Stimulated activated CD4-positive, alpha-beta T cell treated with anti-CD3 and anti-CD28 coated beads, Interleukin-1b, Interleukin-23, amount 100 ng/mL, for 48 hours (primary cell): ENCODE results near the gene GCGR.

Source experiments
- DNase-seq: peaks from one replicate; pipeline ENCODE4 v3.0.0-alpha.2; 2020

The GCGR gene

GRCh38 chr17:81812571-81813370 is 8.8 kb downstream of the GCGR start:
- no peak for DNase-seq

DNA sequence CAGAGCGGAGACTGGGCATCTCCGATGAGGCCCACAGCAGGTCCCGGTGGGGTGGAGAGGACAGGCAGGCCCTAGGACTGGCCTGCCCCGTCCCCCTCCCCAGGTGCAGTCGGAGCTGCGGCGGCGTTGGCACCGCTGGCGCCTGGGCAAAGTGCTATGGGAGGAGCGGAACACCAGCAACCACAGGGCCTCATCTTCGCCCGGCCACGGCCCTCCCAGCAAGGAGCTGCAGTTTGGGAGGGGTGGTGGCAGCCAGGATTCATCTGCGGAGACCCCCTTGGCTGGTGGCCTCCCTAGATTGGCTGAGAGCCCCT is 9.4 kb downstream of the GCGR start:
- DNase-seq: no peak

DNA sequence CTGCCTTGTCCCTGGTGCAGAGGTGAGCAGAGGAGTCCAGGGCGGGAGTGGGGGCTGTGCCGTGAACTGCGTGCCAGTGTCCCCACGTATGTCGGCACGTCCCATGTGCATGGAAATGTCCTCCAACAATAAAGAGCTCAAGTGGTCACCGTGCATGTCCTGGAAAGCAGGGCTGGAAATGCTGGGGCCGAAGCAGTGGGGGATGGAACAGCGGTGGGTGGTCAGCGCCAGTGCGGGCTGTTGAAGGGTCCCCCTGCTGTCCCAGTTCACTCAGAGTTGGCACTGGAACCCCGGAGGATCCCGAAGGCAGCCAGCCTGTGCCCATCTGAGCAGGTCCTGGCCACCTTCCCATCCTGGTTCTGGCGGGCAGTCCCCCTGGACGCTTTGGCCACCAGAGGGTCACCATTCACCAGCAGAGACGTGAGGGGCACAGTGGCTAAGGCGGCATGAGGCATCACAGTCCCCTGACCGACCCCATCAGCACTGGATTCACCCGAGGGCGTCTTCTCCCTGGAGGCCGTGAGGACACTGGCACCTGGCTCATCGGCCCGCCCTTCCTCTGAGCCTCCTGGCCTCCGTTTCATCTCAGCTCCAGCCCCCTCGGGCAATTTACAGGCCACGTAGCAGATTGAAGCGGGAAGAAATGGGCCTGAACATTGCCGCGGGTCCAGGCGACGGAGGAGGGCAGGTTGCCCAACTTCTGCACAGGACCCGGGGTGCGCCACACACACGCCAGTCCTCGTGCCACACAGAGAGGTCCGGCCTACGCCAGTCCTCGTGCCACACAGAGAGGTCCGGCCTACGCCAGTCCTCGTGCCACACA is 10.1 kb downstream of the GCGR start:
- no peak for DNase-seq

- no peak for DNase-seq
These were observed 11.0 kb downstream of the GCGR start for GRCh38 chr17:81814748-81815645.

DNA sequence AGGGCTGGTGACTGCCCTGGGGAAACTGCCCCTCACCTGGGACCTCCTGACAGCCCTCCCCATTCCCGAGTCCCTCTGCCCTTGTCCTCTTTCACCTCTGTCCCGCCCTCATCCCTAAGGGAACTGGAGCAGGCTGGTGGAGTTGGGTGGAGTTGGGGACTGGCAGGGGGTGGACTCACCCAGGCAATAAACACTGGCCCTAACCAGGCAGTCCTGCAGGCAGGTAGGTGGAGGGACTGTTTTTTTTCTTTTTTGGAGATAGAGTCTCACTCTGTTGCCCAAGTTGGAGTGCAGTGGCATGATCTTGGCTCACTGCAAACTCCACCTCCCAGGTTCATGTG is 11.7 kb downstream of the GCGR start:
- no peak for DNase-seq

GRCh38 chr17:81817758-81818147 is 13.8 kb downstream of the GCGR start:
- no peak for DNase-seq

GRCh38 chr17:81819708-81820107 is 15.8 kb downstream of the GCGR start:
- no peak for DNase-seq

GRCh38 chr17:81821147-81821546 is 17.2 kb downstream of the GCGR start:
- DNase-seq: no peak

DNA sequence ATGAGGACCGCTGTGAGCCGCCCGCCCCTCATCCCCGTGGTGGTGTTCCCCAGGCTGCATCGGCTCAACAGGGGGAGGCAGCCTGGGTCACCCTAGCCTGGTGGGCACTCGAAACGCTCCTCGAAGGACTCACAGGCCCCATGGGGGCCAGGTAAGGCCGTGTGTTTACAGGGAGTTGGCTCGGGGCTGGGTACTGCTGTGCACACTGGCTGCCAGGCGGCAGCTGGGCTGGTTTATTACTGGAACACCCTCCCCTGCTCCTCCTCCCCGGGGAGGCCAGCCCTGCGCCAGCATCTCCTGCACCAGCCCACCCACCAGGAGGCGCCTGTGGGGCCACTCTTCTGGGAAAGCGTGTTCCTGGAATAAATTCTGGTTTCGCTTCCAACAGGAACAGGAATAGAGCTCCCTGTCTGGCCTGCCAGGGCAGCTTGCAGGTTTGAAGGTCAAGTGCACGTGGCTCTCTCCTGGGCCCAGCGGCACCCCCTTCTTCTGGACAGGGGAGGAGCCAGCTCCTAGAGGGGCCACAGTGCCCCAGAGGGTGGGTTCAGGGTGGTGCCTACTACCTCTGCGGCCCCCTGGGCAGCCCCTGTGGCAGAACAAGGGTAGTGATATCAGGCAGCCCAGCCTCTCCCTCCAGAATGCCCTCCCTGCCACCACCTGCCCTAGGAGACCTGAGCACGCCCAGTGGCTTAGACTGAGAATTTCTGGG is 17.8 kb downstream of the GCGR start:
- DNase-seq: no peak

DNA sequence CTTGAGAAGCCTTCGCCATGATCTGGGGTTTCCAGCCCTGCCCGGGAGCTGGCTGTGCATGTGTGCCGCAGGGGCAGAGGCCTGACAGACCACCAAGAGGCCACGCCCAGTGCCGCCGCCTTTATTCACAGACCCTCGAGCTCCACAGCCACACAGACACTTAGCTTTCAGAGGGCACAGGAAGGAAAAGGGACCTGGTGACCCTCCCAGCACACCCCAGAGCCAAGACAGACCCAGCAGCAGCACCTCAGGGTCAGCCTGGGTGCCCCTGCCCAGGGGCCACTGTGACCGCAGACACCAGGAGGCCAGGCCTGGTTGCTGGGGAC is 18.3 kb downstream of the GCGR start:
- DNase-seq: no peak

- DNase-seq: no peak
These were observed 19.3 kb downstream of the GCGR start for GRCh38 chr17:81822996-81823819.

DNA sequence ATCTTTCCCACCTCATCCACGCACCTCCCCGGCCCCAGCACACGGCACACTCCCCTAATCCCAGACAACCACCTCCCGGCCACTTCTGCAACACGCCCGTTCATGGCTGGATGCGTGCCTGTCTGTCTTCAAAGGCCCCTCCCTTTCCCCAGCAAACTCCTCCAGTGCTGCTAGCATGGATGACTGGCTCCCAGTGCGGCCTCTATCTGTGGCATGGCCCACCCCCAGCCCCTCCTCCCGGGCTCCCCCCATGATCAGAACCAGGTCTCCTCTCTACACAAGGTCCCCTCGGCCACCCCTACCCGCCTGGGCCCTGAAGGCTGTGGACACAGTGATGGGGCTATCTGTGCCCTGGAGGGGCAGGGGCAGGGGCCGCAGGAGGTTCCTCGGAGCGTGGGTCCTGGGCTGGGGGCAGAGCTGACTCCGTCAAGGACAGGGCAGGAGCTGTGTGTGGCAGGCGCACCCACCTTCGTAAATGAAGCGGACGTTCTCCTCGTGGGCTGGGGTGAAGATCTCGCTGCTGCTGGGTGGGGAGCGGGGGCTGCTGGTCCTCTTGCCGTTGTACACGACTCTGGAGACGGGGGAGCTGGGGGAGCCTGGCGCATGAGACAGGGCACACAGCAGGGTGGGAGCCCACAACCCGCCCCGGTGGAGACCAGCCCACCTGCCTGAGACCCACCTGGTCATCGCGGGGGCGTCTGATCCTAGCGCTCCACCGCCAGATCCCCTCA is 20.0 kb downstream of the GCGR start:
- DNase-seq: no peak

DNA sequence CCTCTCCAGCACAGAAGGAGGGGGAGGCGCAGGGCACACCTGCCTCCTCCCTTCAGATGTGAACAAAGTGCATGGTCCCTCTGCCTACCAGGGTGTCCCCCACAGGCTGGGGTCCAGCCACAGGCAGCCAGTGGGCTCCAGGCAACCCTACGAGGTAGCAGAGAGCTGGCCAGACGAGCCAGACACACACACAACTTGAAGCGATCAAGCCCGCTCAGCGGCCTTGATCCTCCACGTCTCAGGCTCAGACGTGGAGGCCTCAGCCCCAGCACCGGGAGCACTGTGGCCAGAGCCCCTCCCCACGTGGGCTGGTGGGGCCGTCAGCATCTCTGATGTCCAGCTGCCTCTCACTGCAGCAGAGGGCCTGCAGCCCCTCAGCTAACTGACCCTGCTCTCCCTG is 20.6 kb downstream of the GCGR start:
- DNase-seq: no peak

- DNase-seq: no peak
These were observed 22.0 kb downstream of the GCGR start for GRCh38 chr17:81825841-81826466.

DNA sequence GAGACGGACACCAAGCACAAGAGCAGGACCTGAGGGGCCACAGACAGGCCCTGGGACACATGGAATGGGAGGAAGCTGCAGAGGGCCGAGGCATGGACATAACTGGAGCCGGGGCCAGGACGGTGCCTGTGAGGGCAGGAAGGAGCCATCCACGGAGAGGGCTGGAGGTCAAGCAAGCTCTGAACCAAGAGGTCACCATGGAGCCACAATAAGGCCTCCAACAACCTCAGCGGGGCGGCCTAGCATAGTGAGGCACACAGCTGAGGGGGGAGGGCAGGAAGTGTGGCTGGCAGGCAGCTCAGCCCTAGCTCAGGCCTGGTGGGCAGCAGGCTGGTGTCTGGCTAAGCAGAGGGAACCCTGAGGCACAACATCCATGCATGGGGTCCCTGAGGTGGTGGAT is 24.7 kb downstream of the GCGR start:
- DNase-seq: no peak

DNA sequence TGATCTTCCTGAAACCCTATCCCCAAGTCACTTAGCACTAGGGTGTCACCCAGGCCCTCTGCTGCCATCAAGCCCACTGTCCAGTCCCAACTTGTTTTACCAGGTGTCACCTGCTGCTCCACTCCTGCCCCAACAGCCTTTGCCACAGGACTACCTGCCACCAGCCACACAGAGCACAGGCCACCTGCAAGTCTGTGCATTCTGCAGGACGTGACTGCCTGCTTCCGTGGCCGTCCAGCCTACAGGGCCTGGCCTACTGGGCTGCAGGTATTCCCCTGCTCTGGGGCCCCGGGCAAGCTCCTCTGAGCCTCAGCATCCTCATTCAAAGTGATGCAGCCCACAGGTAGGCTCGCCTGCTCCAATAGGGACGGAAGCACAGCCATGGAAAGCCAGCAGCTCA is 25.9 kb downstream of the GCGR start:
- no peak for DNase-seq

- DNase-seq: no peak
These were observed 27.6 kb downstream of the GCGR start for GRCh38 chr17:81831563-81831956.

DNA sequence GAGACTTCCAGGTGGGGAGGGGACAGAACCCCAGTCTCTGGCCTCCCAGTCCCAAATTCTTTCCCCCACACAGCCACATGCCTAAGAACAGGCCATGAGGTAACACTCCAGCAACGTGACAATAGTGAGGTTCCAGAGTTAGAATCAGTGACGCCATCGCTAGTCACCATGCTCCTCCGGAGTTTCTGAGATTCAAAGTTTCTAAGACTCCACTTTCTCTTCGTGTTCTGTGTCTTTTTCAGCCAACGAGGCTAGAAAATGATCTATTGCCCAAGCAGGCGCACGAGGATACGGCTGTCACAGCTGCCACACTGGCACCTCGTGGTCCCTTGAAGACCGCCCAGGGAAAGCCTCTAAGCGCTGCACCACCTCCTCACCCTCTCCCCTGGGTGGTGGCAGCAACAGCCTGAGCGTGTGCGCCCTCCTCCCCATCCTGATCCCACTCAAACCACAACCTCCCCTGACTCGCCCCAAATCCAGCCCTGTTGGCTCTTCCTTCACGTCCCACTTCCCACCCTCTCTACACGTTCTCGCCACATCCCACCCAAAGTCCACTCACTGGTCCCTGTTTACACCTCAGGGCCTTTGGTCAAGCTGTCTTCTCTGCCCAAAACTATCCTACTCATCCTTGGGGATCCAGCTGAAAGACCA is 28.1 kb downstream of the GCGR start:
- DNase-seq: peak; percentile 60

- DNase-seq: peak; percentile 59
These were observed 28.7 kb downstream of the GCGR start for GRCh38 chr17:81832608-81833159.
